HCT116 (cell line): ENCODE data around the gene LRP1B. TPM values are rescaled to one million over a fixed set of nuclear protein-coding genes. Genes with fewer than 3 reads are reported as not detected.

Experiments used
- ATAC-seq: fragments of 200-7000 bp; cut with Tn5 transposase; 2 replicates; pipeline ENCODE4 v1.9.1; 2020; ENCODE audit warnings: mild to moderate bottlenecking, moderate library complexity
- BruUV-seq: library from RNA; stranded (reverse); fragments of 400-500 nt; replicated peaks from 2 replicates; lab custom pipeline; 2021; lab: Mats Ljungman, UMichigan
- CTCF ChIA-PET: fragments of 300-600 bp; sonication (Branson Sonifier 250); formaldehyde crosslinking; loops from one replicate; lab custom pipeline; 2021; ENCODE audit warnings: antibody characterized with exemption; lab: Charles Lee
- POLR2A ChIA-PET: fragments of 300-600, 350-600 bp; sonication (Branson Sonifier 250); formaldehyde crosslinking; loops from one replicate; lab custom pipeline; 2021; ENCODE audit warnings: antibody characterized with exemption; lab: Charles Lee
- RAD21 ChIA-PET, 2 experiments: fragments of 300-600 bp; sonication (Branson Sonifier 250); formaldehyde crosslinking; loops; one replicate each; lab custom pipeline; 2023; ENCODE audit warnings: low total read pairs in 2 of 2; ENCODE audit not compliant: uncharacterized antibody in 2 of 2, unreplicated experiment in 2 of 2, low non-redundant PET in 1 of 2; lab: Charles Lee
- DNase-seq: peaks from one replicate; pipeline ENCODE4 v3.0.0-alpha.2; 2010; ENCODE audit warnings: low read depth, low spot score
- H2AFZ ChIP-seq: fragments of 200-600 bp; shearing (Covaris generic), sonication (generic); 2 replicates; pipeline ENCODE4 v1.6.1; 2017; ENCODE audit warnings: low read depth, mixed run types, mixed read lengths, antibody characterized with exemption, low read length; ENCODE audit not compliant: poor library complexity, severe bottlenecking
- H3K27ac ChIP-seq: 2 replicates; pipeline ENCODE4 v1.5.1; 2012; ENCODE audit warnings: low read depth, low read length
- H3K27me3 ChIP-seq: fragments of 200-600 bp; sonication (generic); 2 replicates; pipeline ENCODE4 v1.6.1; 2016; ENCODE audit warnings: mixed run types, low read length, mixed read lengths; ENCODE audit not compliant: insufficient read depth
- H3K36me3 ChIP-seq, 2 experiments: fragments of 200-500 bp in 1 of 2; fragments of 200-600 bp in 1 of 2; sonication (Bioruptor generic) in 1 of 2; sonication (generic) in 1 of 2; 2 replicates each; pipeline versions ENCODE4 v1.5.1 to v1.6.1; 2014 to 2016; ENCODE audit warnings: low read length in 2 of 2, inconsistent platforms in 1 of 2, mixed read lengths in 1 of 2, mixed run types in 1 of 2; ENCODE audit not compliant: insufficient read depth in 2 of 2, control insufficient read depth in 1 of 2
- H3K4me1 ChIP-seq, 2 experiments: fragments of 200-600 bp in 1 of 2; sonication (generic) in 1 of 2; 2 replicates each; pipeline versions ENCODE4 v1.5.1 to v1.6.1; 2012 to 2017; ENCODE audit warnings: low read length in 2 of 2, inconsistent platforms in 1 of 2, mild to moderate bottlenecking in 1 of 2, mixed read lengths in 1 of 2, mixed run types in 1 of 2, moderate library complexity in 1 of 2; ENCODE audit not compliant: insufficient read depth in 2 of 2, control insufficient read depth in 1 of 2
- H3K4me2 ChIP-seq: fragments of 200-600 bp; sonication (generic); 2 replicates; pipeline ENCODE4 v1.6.1; 2017; ENCODE audit warnings: mixed run types, low read length, mixed read lengths
- H3K4me3 ChIP-seq, 2 experiments: fragments of 200-600 bp in 1 of 2; sonication (generic) in 1 of 2; replicated peaks in 1 of 2; 2 replicates each; pipeline ENCODE4 v1.5.1; 2011 to 2016; ENCODE audit warnings: low read length in 2 of 2, control low read depth in 1 of 2, low read depth in 1 of 2, mild to moderate bottlenecking in 1 of 2, mixed read lengths in 1 of 2, mixed run types in 1 of 2
- H3K79me2 ChIP-seq: fragments of 200-600 bp; sonication (generic); 2 replicates; pipeline ENCODE4 v1.6.1; 2017; ENCODE audit warnings: mild to moderate bottlenecking, mixed run types, low read length, moderate library complexity, mixed read lengths; ENCODE audit not compliant: insufficient read depth
- H3K9ac ChIP-seq: fragments of 200-600 bp; sonication (generic); 2 replicates; pipeline ENCODE4 v1.6.1; 2016; ENCODE audit warnings: low read length, mixed read lengths
- H3K9me2 ChIP-seq: fragments of 200-600 bp; sonication (generic), shearing (Covaris generic); 2 replicates; pipeline ENCODE4 v1.6.1; 2017; ENCODE audit warnings: mixed run types, mild to moderate bottlenecking, moderate library complexity; ENCODE audit not compliant: insufficient read depth
- H3K9me3 ChIP-seq, 2 experiments: fragments of 200-500 bp in 1 of 2; fragments of 200-600 bp in 1 of 2; sonication (Bioruptor generic) in 1 of 2; sonication (generic) in 1 of 2; 2 replicates each; pipeline ENCODE4 v1.6.1; 2014 to 2017; ENCODE audit warnings: low read length in 2 of 2, mixed read lengths in 2 of 2, inconsistent platforms in 1 of 2, low read depth in 1 of 2, mild to moderate bottlenecking in 1 of 2, mixed run types in 1 of 2, moderate library complexity in 1 of 2; ENCODE audit not compliant: control insufficient read depth in 1 of 2, insufficient read depth in 1 of 2
- H4K20me1 ChIP-seq: fragments of 200-600 bp; sonication (generic), shearing (Covaris generic); 2 replicates; pipeline ENCODE4 v1.6.1; 2017; ENCODE audit warnings: mixed run types, mild to moderate bottlenecking, moderate library complexity; ENCODE audit not compliant: insufficient read depth
- ELF1 ChIP-seq: IDR thresholded peaks from 2 replicates; pipeline ENCODE4 v1.6.1; 2012; ENCODE audit warnings: low read depth, borderline replicate concordance
- EZH2 ChIP-seq: fragments of 200-600 bp; sonication (generic); IDR thresholded peaks from 2 replicates; pipeline ENCODE4 v1.6.1; 2017; ENCODE audit warnings: antibody characterized with exemption, mixed run types
- FOSL1 ChIP-seq: IDR thresholded peaks from 2 replicates; pipeline ENCODE4 v1.6.1; 2012; ENCODE audit warnings: low read depth
- POLR2AphosphoS5 ChIP-seq: IDR thresholded peaks from 2 replicates; pipeline ENCODE4 v1.6.1; 2011; ENCODE audit warnings: mild to moderate bottlenecking, low read depth, low read length, moderate library complexity
- SIN3A ChIP-seq: IDR thresholded peaks from 2 replicates; pipeline ENCODE4 v1.6.1; 2012; ENCODE audit warnings: low read depth
- SP1 ChIP-seq: IDR thresholded peaks from 2 replicates; pipeline ENCODE4 v1.6.1; 2012; ENCODE audit warnings: low read depth
- SRF ChIP-seq: IDR thresholded peaks from 2 replicates; pipeline ENCODE4 v1.6.1; 2012; ENCODE audit warnings: low read depth
- TCF7L2 ChIP-seq: IDR thresholded peaks from 2 replicates; pipeline ENCODE4 v1.7.0; 2011; ENCODE audit warnings: borderline replicate concordance, inconsistent platforms; ENCODE audit not compliant: insufficient read depth, insufficient read length; ENCODE audit errors: extremely low read depth
- YY1 ChIP-seq: IDR thresholded peaks from 2 replicates; pipeline ENCODE4 v1.6.1; 2011; ENCODE audit warnings: low read length, low read depth, moderate library complexity, mild to moderate bottlenecking; ENCODE audit not compliant: insufficient replicate concordance; ENCODE audit errors: extremely low read depth
- ZFX ChIP-seq: fragments of 450-650 bp; IDR thresholded peaks from 2 replicates; pipeline ENCODE4 v1.6.1; 2017
- ZNF274 ChIP-seq: fragments of 200-500 bp; sonication (Bioruptor generic); IDR thresholded peaks from 2 replicates; pipeline ENCODE4 v1.6.1; 2014; ENCODE audit warnings: mild to moderate bottlenecking, low read depth, low read length, inconsistent platforms
- intact Hi-C: fragments of 100-400 bp; cut with micrococcal nuclease; formaldehyde crosslinking; loops from 2 replicates; pipeline ENCODE4 v1.10.0; 2022
- total RNA-seq: library from RNA; stranded (reverse); gene quantifications from one replicate; pipeline ENCODE4 v1.2.1, GENCODE V29; 2021; ENCODE audit not compliant: unreplicated experiment
- TF ChIP-seq, protein P1 (sequence below): IDR thresholded peaks from 2 replicates; pipeline ENCODE4 v1.6.1; 2011; ENCODE audit warnings: mild to moderate bottlenecking, low read length, moderate library complexity; ENCODE audit not compliant: insufficient replicate concordance; ENCODE audit errors: extremely low read depth
- TF ChIP-seq, protein P2 (sequence below): IDR thresholded peaks from 2 replicates; pipeline ENCODE4 v1.6.1; 2012
- TF ChIP-seq, protein P3 (sequence below), 3 experiments: fragments of 200-600 bp in 1 of 3; sonication (generic) in 1 of 3; IDR thresholded peaks in 2 of 3; conservative IDR thresholded peaks in 1 of 3; 2 replicates each; pipeline ENCODE4 v1.5.1; 2012 to 2017; ENCODE audit warnings: low read depth in 2 of 3, low read length in 2 of 3, antibody characterized with exemption in 1 of 3, borderline replicate concordance in 1 of 3, control low read depth in 1 of 3, mild to moderate bottlenecking in 1 of 3, mixed read lengths in 1 of 3, mixed run types in 1 of 3, moderate library complexity in 1 of 3; ENCODE audit not compliant: insufficient read depth in 1 of 3
- TF ChIP-seq, protein P4 (sequence below): IDR thresholded peaks from 2 replicates; pipeline ENCODE4 v1.6.1; 2012

LRP1B gene
- total RNA-seq, 1 experiment from 2014 or later: 0.34 TPM

DNA sequence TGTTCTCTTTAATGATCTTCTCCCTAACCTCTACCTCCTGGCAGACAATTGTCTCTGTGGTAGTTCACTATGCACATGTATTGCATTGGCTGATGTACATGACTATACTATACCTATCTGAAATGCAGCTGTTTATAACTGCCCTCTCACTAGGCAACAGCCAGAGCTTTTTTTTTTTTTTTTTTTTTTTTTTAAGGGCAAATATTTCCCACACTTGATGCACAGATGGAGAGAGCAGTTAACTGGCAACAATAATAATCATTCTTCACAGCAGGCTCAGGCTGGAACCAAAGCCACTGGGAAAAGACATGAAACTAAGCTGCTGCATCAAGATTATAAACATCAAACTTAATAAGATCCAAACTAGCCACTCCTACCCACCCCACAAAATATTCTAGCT, 707.7 kb downstream of the LRP1B start:
- Histone ChIP-seq H3K9ac (no peak overlapping the region), H2AFZ (no peak overlapping the region), H3K4me1 (no peaks in the 10 kb centered on the region), H3K36me3 (no peaks in the 10 kb centered on the region), H3K27ac (no peak overlapping the region), H3K4me3 (no peak overlapping the region), H4K20me1 (no peaks in the 10 kb centered on the region), H3K9me3 (no peaks in the 10 kb centered on the region), H3K79me2 (no peaks in the 10 kb centered on the region), H3K9me2 (no peaks in the 10 kb centered on the region), H3K27me3 (no peaks in the 10 kb centered on the region), H3K4me2 (no peak overlapping the region)
- ChIA-PET POLR2A (no interaction called here), RAD21 (no interaction called here), CTCF (no interaction called here)
- DNase-seq (no peak), ATAC-seq (no peak)
- no TSS peak for BruUV-seq
- TF ChIP-seq, protein P1, sequence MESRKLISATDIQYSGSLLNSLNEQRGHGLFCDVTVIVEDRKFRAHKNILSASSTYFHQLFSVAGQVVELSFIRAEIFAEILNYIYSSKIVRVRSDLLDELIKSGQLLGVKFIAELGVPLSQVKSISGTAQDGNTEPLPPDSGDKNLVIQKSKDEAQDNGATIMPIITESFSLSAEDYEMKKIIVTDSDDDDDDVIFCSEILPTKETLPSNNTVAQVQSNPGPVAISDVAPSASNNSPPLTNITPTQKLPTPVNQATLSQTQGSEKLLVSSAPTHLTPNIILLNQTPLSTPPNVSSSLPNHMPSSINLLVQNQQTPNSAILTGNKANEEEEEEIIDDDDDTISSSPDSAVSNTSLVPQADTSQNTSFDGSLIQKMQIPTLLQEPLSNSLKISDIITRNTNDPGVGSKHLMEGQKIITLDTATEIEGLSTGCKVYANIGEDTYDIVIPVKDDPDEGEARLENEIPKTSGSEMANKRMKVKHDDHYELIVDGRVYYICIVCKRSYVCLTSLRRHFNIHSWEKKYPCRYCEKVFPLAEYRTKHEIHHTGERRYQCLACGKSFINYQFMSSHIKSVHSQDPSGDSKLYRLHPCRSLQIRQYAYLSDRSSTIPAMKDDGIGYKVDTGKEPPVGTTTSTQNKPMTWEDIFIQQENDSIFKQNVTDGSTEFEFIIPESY: no peak
- TF ChIP-seq SRF: no peak
- TF ChIP-seq, protein P2, sequence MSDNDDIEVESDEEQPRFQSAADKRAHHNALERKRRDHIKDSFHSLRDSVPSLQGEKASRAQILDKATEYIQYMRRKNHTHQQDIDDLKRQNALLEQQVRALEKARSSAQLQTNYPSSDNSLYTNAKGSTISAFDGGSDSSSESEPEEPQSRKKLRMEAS: no peak
- TF ChIP-seq SP1: no peak
- no peak for TF ChIP-seq YY1
- intact Hi-C loops: no loop called here

DNA sequence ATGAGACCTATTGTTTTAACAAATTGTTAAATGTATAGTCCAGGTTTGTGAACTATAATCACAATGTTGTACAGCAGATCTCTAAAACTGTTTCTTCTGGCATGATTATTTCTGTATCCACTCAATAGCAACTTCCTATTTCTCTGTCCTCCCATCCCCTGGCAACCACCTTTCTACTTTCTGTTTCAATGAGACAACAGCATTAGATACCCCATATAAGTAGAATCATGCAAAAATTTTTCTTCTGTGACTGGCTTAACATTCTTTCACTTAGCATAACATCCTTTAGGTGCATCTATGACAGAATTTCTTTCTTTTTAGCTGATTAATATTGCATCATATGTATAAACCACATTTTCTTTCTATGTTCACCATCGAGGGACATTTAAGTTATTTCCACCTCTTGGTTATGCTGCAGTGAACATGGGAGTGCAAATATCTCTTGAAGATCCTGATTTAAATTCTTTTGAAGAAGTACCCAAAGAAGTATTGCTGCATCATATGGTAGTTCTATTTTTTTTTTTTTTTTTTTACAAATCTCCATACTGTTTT, 713.5 kb downstream of the LRP1B start:
- no peak overlapping the region for H3K27ac ChIP-seq
- H3K4me2 ChIP-seq: no peak overlapping the region
- CTCF ChIA-PET: no interaction called here

More for the DNA sequence above, 713.5 kb downstream of the LRP1B start:
- TF ChIP-seq SP1 (no peak), YY1 (no peak), TCF7L2 (no peak), SRF (no peak), ZFX (no peak), ZNF274 (no peak), ELF1 (no peak), POLR2AphosphoS5 (no peak), SIN3A (no peak), EZH2 (no peak), FOSL1 (no peak)
- TF ChIP-seq, protein P2: no peak
- TF ChIP-seq, protein P3, sequence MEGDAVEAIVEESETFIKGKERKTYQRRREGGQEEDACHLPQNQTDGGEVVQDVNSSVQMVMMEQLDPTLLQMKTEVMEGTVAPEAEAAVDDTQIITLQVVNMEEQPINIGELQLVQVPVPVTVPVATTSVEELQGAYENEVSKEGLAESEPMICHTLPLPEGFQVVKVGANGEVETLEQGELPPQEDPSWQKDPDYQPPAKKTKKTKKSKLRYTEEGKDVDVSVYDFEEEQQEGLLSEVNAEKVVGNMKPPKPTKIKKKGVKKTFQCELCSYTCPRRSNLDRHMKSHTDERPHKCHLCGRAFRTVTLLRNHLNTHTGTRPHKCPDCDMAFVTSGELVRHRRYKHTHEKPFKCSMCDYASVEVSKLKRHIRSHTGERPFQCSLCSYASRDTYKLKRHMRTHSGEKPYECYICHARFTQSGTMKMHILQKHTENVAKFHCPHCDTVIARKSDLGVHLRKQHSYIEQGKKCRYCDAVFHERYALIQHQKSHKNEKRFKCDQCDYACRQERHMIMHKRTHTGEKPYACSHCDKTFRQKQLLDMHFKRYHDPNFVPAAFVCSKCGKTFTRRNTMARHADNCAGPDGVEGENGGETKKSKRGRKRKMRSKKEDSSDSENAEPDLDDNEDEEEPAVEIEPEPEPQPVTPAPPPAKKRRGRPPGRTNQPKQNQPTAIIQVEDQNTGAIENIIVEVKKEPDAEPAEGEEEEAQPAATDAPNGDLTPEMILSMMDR (IDR thresholded peaks at IDR 0.05 in 2 of 3, conservative IDR thresholded peaks at IDR 0.05 in 1 of 3; ENCODE audit: borderline replicate concordance in 1 of 3, insufficient read depth in 1 of 3, low read depth in 2 of 3, low read length in 2 of 3): no peak
- TF ChIP-seq, protein P4, sequence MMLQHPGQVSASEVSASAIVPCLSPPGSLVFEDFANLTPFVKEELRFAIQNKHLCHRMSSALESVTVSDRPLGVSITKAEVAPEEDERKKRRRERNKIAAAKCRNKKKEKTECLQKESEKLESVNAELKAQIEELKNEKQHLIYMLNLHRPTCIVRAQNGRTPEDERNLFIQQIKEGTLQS: no peak
- no peak overlapping the region for H2AFZ ChIP-seq
- no peaks in the 10 kb centered on the region for H3K9me2 ChIP-seq
- H3K79me2 ChIP-seq: no peaks in the 10 kb centered on the region
- H3K27me3 ChIP-seq: no peaks in the 10 kb centered on the region
- BruUV-seq: no TSS peak
- no peaks in the 10 kb centered on the region for H3K36me3 ChIP-seq
- no peaks in the 10 kb centered on the region for H3K9me3 ChIP-seq
- RAD21 ChIA-PET: no interaction called here
- no peak for ATAC-seq
- POLR2A ChIA-PET: no interaction called here
- DNase-seq: no peak
- H3K9ac ChIP-seq: no peak overlapping the region
- no peaks in the 10 kb centered on the region for H3K4me1 ChIP-seq
- H3K4me3 ChIP-seq: no peak overlapping the region
- intact Hi-C loops: no loop called here
- no peaks in the 10 kb centered on the region for H4K20me1 ChIP-seq
